ENCODE measurements around the gene USP12.
"Not testable (repeated sequence)": the region's sequence is repeated elsewhere in the genome, so short reads cannot be mapped to it uniquely, and the experiment has no call there.

The USP12 gene

DNA sequence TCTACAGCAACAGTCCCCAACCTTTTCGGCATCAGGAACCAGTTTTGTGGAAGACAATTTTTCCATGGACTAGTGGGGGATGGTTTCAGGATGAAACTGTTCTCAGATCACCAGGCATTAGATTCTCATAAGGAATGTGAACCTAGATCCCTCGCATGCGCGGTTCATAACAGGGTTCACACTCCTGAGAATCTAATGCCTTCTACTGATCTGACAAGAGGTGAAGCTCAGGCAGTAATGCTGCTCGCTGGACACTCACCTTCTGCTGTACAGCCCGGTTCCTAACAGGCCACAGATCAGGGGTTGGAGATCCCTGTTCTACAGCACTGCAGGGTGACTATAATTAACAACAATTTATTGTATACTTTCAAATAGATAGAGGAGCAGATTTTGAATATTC lies 21.9 kb downstream of the USP12 start:
- no peak for DNase-seq (ENCODE audit: low spot score)

DNA sequence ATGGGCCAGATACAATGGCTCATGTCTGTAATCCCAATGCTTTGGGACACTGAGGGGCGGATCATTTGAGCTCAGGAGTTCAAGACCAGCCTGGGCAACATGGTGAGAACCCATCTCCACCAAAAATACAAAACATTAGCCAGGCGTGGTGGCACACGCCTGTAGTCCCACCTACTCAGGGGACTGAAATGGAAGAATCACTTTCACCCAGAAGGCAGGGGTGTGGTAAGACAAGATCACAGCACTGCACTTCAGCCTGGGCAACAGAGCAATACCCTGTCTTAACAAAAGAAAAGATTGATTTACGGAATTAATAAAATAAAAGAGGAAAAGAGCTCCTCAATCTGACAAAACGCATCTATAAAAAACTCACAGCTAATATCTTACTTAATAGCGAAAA lies 22.7 kb downstream of the USP12 start:
- no peak for DNase-seq (ENCODE audit: low spot score)

DNA sequence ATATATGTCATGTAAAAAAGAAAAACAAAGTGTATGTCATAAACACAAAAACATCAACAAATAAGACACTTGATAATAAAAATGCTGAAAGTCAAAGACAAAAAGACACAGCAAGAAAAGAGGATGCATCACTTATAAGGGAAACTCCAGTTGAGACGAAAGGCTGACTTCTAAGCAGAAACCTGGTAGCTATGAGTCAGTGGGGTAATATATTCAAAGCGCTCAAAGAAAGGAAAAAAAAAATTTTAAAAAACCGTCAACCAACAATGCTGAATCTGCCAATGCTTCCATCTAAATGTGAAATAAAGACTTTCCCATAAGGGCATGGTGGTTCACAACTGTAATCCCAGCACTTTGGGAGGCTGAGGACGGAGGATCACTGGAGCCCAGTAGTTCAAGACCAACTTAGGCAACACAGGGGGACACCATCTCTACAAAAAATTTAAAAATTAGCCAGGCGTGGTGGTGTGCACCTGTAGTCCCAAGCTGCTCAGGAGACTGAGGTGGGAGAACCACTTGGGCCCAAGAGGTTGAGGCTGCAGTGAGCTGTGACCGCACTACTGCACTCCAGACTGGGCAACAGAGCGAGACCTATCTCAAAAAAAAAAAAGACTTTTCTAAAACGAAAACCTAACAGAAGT lies 24.0 kb downstream of the USP12 start:
- no peak for DNase-seq (ENCODE audit: low spot score)

DNA sequence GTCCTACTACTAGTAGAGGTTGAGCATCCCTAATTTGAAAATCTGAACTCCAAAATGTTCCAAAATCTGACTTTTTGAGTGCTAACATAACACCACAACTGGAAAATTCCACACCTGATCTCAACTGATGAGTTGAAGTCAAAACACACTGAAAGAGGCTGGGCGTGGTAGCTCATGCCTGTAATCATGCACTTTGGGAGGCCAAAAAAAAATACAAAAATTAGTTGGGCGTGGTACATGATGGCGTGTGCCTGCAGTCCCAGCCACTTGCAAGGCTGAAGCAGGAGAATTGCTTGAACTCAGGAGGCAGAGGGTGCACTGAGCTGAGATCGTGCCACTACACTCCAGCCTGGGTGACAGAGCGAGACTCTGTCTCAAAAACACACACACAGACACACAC lies 29.9 kb downstream of the USP12 start:
- no peak for DNase-seq (ENCODE audit: low spot score)

DNA sequence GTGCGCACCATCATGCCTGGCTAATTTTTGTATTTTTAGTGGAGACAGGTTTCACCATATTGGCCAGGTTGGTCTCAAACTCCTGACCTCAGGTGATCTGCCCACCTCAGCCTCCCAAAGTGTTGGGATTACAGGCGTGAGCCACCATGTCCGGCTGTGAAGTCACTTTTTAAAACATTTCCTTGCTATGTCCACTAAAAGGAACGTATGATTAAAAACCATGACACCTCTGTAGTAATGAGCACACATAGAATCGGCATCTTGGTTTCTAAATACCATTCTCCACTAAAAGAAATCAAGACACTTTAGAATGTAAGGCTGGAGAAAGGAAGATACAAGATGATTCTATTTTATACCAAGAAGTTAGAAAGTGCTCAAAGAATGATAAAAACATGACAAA lies 30.5 kb downstream of the USP12 start:
- not testable (repeated sequence) for DNase-seq (ENCODE audit: low spot score)

DNA sequence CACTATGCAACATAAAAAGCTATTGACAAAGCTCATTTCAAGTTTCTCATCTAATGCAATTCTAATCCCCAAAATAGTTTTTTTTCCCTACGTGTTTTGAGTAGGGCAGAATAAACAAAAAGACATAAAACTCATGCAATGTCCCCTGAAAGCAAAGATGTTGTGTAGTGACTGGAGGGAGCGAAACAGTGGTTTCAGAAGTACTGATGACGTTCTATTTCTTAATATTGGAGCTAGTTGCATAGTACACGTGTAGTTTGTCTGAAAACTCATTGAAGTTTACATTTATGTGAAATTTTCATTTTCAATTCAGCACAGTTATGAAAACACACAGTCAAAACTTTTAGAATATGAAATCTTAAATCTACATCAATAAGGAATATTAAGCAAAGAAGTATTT lies 31.6 kb downstream of the USP12 start:
- no peak for DNase-seq (ENCODE audit: low spot score)

DNA sequence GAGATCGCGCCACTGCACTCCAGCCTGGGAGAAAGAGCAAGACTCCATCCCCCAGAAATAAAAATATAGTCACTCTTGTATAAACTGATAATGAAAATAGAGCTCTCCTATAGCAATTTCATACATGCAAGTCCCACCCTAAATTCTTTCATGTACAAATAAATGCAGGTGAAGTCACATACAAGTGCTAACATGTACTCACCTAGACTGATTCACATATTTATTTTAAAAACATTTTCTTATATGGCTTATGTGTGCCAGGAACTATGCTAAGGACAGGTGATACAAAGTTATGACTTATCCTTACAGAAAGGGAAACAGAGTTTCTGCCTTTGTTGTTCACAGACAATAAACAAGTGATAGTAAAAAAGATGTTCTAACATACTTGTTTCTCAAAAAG lies 32.0 kb downstream of the USP12 start:
- DNase-seq (ENCODE audit: low spot score), result no peak

DNA sequence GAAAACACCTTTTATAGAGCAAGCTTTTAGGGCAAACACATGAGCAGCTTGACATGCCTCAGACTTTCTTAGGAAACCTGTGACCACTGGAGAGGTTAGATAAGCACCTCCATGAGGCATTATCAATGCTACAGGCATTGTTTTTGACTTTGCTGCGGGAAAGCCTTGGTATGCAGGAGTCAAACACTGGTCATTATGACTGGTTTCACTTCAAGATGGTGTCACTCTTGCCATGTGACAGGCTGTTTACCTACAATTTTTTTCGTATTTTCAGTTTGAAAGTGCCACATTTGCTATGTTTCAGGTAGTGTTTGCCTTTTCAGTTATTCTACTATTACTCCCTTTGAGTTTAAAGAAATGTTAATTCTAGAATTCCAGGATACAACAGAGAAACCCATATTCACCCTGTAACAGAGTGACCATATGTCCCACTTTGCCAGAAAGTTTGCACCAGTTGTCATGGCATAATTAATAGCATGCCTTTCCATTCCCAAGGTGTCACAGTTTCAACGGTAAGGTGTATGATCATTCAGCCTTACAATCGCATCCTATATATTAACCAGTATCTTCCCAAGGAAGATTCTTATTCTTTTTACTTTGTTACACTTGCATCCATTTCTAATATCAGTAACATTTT lies 33.0 kb downstream of the USP12 start:
- DNase-seq (ENCODE audit: low spot score), result no peak

DNA sequence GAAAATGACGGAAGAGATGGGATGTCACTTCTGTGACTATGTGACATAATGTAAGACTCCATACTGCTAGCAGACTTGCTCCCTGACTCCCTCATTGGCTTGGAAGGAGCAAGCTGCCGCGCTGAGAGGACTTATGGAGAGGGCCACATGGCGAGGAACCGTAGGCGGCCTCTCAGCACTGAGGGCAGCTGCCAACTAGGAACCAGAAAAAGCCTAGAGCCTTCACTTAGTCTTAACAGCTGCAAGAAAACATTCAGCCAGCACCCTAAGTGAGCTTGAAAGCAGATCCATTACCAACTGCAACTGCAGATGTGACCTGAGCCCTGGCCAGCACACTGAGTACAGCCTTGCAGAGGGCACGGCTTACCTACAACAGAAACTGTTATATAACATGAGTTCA lies 33.9 kb downstream of the USP12 start:
- DNase-seq (ENCODE audit: low spot score), result no peak

DNA sequence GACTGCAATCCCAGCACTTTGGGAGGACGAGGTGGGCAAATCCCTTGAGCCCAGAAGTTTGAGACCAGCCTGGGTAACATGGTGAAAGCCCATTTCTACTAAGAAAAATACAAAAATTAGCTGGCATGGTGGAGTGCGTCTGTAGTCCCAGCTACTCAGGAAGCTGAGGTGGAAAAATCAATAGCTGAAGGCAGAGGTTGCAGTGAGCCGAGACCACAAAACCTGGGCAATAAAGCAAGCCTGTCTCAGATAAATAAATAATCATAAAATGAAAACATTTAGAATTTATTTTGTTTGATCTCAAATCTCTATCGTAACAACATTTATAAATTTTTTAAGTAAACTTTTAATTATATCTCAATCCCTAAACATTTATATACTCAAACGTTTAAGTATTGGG lies 36.6 kb downstream of the USP12 start:
- no peak for DNase-seq (ENCODE audit: low spot score)

DNA sequence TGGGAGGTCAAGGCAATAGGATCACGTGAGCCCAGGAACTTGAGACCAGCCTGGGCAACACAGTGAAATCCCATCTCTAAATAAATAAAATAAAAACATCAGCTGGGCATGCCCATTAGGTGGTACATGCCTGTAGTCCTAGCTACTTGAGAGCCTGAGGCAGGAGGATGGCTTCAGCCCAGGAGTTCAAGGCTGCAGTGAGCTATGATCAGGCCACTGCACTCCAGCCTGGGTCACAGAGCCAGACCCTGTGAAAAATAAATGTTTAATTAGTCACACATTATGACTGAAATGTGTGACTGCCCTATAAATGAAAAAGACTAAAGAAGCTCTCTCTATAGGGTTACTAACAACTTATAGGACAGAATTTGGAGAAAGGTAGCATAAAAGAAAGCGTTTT lies 37.7 kb downstream of the USP12 start:
- DNase-seq (ENCODE audit: low spot score), result no peak

DNA sequence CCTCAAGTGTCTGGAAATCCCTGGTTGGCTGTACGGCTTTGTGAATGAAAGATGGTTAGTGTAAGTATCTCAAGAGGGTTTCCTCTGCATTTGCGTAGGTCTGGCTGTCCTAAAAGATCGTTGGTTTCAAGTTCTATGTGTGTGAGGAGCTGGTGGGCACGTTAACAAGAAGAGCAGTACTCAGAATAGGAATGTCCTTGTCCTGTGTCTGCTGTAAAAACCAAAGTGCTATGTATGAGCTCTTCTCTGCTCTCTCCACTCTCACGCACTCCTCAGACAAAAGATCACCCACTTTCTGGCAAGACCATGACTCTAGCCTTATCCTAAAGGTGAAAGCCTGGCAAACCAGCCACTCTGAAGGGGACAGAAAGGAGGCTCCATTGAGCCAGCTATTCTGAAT lies 39.1 kb downstream of the USP12 start:
- DNase-seq (ENCODE audit: low spot score), result no peak

DNA sequence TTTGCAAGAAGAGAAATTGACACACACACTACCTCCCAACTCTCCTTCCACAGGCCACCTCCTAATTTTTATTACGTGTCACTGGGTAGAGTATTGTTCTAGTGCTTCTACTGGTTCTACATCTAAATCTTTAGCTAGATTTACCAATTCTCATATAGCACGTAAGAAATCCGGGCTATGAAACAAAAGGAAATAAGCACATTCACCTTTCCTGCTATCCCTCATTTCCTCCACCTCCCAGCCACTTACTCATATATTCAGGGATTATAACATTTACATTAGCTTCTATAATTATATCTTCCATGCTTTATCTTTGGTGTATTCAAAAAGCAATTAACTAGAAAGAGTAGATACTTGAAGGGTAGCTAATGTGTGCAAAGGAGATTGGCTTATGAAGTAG lies 39.7 kb downstream of the USP12 start:
- no peak for DNase-seq (ENCODE audit: low spot score)

DNA sequence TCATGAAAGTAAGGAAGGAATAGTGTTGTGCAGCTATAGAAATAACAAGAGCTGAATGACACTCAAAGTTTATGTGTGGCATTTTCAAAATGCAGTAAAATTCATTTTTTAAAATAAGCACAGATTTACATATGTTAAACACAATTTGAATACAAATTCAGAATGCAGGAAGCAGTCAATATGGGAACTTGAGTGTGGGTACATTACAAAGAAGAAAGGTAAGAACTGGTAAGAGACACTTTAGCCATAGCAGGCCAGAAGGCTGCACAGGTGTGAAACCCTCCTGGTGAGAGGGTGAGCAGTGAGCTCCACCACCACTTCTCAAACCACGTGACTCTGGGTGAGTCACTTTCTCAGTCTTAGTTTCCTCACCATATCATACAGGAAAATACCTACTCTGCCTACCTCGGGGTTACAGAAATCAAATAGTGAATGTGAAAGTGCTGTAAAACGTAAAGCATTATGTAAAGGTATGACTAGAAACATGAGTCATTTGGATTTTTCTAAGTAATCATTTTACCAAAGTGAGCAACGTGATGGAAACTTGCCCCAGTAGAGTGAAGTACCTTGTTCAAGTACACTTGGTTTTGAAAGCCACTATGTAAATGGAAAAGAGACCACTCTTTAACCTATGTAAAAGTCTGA lies 40.5 kb downstream of the USP12 start:
- no peak for DNase-seq (ENCODE audit: low spot score)

DNA sequence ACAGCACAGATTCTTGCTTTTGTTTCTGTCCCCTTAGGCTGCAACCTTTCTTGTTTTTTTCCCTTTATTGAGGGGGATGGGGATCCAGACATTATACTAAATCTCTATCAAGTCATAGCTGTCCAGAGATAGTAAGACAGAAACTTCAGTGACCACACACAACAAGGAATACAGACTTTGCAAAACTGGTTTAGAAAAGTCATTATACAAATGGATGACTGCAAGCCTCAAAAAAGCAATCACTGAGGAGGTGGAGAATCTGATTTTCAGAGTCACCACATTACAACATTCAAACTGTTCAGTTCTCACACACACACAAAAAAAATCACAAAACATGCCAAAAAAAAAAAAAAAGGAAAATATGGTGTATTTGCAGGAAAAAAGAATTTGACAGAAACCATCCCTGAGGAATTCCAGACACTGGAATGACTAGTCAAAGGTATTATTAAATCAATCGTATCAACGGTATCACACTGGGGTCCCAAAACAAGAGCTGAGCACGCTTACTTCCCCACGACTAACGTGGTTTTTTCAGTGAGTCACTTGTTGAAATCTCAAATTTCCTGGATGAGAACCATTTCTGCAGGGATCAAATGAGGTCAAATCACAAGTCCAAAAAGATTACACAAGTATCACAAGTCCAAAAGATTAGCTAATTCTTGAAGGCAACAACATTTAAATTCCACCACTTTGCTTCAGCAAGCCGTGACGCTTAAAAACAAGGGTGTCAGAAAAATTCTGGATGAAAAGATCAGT lies 41.2 kb downstream of the USP12 start:
- DNase-seq (ENCODE audit: low spot score), result no peak

DNA sequence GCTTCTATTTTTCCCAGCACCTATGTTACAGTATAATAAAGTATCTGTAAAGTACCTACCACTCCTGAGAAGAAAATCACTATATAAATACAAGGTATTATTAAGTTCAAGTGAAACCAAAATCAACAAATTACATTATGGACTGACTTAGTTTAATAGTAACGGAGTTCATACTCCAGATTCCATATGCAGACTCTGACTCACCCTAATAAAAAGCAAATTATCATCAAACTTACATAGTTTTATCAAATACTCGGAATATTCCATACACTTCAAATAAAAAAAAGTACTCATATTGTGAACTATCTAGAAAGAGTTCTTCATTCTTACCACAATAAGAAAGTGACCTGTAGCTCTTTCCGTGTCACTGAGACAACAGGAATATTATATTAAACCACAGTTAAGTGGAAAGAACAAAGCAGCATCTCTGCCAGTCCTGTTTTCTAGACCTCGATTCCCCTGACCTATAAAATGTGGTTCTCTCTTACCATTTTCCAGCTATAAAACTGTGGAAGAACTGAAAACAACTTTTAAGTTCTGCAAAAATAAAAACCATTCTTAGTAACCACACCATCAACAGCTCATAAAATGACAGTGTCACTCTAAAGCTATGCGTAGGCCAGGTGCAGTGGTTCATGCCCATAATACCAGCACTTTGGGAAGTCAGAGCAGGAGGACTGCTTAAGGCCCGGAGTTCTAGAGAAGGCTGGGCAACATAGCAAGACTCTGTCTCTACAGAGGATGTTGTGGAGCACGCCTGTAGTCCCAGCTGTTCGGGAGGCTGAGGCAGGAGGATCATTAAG lies 42.6 kb downstream of the USP12 start:
- DNase-seq (ENCODE audit: low spot score), result no peak

DNA sequence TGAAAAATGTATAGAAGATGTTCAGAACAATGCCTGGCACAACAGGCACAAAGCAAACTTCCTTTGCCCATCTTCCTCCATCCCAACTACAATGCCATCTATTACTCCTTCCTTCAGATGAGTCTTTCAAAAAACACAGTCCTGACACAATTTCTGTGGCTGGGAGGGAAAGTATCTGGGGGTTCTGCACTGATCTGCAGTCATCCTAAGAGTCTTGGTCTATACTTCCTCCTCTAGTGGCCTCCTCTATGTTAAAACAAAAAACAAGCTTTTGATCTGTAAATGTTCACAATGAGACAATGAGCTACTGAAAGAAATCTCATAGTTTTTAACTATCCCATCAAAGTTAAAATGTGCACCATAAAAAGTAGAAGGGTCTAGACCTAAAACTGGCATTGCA lies 44.8 kb downstream of the USP12 start:
- no peak for DNase-seq (ENCODE audit: low spot score)

DNA sequence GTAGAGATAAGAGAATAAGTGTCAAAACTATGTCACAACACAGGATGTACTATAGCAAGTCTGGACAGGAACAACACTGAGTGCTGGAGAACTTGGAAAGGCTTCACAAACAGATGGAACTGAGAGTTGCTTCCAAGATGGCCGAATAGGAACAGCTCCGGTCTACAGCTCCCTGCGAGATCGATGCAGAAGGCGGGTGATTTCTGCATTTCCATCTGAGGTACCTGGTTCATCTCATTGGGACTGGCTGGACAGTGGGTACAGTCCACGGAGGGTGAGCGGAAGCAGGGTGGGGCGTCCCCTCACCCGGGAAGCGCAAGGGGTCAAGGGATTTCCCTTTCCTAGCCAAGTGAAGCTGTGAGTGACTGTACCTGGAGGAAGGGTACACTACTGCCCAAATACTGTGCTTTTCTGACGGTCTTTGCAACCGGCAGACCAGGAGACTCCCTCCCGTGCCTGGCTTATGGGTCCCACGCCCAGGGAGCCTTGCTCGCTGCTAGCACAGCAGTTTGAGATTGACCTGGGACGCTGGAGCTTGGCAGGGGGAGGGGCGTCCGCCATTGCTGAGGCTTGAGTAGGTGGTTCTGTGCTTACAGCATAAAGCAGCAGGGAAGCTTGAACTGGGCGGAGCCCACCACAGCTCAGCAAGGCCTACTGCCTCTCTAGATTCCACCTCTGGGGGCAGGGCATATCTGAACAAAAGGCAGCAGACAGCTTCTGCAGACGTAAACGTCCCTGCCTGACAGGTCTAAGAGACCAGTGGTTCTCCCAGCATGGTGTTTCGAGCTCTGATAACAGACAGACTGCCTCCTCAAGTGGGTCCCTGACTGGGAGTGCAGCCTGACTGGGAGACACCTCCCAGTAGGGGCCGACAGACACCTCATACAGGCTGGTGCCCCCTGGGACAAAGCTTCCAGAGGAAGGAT lies 46.0 kb downstream of the USP12 start:
- DNase-seq (ENCODE audit: low spot score), result no peak

DNA sequence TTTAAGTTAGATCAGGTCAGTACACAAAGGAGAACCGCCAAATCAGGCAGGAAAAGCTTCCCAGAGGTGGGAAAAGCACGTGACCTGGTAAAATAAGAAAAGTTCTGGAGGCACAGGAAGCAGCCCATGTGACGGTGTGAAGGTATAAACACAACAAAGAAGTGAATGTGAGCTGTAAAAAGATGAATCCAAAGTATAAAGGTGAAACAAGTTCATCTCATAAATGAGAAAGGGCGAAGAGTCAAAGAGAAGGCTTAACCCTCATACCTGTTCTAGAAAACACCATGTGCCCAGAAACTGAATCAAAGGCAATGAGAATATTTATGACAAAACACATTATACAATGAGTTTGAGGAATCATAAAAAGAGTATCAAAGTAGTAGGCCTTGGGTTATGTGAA lies 47.0 kb downstream of the USP12 start:
- no peak for DNase-seq (ENCODE audit: low spot score)

DNA sequence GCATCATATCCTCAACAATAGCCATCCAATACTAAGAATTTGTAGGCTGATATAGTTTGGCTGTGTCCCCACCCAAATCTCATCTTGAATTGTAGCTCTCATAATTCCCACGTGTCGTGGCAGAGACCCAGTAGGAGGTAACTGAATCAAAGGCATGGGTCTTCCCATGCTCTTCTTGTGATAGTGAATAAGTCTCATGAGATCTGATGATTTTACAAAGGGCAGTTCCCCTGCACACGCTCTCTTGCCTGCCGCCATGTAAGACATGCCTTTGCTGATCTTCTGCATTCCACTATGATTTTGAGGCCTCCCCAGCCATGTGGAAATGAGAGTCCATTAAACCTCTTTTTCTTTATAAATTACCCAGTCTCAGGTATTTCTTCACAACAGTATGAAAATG lies 48.2 kb downstream of the USP12 start:
- DNase-seq (ENCODE audit: low spot score), result not testable (repeated sequence)

DNA sequence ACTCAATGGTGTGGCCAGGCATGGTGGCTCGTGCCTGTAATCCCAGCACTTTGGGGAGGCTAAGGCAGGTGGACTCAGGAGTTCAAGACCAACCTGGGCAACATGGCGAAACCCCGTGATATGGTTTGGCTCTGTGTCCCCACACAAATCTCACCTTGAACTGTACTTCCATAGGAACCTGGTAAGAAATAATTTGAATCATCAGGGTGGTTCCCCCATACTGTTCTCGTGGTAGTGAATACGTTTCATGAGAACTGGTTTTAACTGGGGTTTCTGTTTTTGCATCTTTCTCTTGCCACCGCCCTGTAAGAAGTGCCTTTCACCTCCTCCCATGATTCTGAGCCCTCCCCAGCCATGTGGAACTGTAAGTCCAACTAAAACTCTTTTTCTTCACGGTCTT lies 49.6 kb downstream of the USP12 start:
- no peak for DNase-seq (ENCODE audit: low spot score)
